NCI-H2196 (cell line): ENCODE data around the gene LRMDA.

Source experiments
- DNase-seq: peaks from one replicate; lab custom pipeline; 2025; ENCODE audit not compliant: unreplicated experiment; lab: John Stamatoyannopoulos, UW

Gene LRMDA

DNA sequence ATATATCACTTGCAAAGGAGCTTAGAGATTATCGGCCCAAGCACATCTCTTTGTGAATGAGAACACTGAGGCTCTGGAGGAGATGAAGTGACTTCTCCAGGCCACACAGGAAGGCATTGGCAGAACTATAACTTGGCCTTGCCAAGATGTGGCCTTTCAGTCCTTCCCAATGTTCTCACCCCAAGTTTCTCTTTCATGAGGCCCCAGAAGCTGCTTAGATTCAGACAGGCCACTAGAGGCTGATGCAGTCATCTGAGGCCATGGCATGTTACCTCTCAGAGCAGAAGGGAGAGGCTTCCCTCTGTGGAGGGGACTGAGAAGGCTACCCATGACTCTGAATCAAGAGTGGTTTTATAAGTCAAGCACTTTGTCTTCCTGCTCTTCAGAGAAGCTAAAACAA is 1003.7 kb downstream of the LRMDA start:
- DNase-seq, result no peak

DNA sequence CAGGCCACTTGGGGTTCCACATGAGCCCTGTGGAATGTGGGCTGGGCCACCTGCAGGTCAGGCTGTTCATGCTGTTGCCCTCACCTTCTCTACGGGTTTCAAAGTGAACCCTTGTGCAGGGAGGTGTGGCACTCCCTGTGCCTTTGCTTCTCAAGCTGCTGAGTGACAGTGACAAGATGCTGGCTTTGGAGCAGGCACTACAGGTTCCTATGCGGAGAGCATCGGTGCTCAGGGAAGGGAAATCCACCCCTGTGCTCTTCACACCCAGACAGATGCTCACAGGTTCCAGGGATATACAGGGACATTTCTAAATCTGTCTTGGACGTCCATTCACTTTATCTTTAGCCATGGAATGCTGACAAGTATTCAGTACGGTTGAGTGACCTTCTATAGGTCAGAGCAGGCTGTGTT is 1005.0 kb downstream of the LRMDA start:
- no peak for DNase-seq

DNA sequence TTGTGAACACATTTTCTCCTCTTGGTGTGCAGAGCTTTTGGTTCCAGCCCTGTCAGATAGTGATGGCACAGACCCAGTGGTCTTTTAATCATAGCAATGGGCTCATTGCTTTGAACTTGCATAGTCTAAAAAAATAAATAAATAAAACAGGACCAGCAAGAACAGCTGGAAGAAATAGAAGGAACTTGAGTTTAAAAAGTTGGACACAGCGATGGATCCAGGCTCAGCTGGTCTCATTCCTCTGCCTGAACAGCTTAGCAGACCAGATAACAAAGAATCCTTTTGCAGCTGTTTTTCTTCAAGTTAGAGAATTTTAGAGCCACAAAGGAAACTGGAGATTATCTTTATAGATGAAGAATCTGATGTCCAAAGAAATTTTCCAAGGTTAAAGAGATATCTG is 1005.6 kb downstream of the LRMDA start:
- DNase-seq, result no peak

DNA sequence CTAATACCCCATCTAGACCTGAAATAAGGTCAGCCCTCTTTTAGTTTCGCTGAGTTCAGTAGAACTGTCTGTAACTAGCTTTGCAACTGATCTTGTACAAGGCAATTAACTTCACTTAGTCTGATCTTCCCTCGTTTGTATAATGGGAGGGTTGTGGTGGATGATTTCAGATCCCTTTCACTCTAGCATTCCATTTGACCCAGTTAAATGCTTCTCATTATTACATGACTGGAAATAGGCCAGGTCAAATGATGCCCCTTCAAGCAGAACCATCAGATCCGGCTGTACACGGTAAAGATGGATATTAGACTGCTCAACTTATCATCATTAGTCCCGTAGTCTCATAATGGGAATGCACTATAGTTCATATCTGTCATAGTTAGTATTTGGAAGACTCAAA is 1009.0 kb downstream of the LRMDA start:
- no peak for DNase-seq

DNA sequence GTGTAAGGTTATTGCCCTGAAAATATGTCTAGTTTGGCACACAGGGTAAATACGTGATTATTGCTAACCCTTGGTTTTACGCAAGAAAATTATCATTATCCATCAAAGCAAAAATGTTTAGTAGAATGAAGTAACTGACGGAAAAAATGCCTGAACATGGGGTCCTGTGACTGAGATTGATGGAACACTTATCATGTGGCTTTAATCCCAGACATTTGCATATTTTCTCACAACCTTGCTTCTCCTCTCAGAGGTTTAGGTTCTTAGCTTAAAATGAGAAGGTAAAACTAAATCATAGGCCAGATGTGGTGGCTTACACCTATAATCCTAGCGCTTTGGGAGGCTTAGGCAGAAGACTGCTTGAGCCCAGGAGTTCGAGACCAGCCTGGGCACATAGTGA is 1010.7 kb downstream of the LRMDA start:
- DNase-seq, result no peak

DNA sequence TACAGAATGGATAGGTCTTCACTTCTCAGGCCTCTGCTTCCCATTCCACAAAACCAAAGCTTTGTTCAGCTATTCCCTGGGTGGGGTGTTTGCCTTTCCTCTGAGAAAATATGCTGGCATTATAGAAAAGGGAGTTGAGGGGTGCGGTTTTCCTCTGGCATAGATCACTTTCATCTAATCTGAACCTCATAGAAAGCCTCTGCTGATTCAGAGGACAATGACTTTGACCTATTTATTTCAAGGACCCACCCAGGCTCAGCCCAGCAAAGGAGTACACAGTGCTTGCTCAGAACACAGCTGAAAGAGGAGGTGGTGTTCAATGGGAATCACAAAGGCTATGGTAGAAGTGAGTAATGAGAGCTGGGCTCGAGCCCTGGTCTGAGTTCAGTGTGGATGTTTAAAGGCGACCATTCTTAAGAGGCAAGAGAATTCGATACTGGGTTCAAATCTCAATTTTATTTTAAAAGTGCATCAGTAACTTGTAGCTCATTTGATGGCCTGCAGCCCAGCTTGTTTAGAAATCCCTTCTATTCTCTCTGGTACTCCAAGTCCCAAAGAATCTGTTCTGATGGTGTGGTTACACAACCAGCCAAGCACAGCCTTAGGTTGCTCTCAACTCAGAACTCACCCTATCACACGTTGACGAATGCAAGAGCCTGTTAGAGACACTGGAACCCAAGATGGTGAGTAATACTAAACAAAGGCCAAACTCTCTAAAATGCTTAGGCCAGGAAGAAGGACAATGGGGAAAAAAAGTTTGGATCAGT is 1012.8 kb downstream of the LRMDA start:
- no peak for DNase-seq

DNA sequence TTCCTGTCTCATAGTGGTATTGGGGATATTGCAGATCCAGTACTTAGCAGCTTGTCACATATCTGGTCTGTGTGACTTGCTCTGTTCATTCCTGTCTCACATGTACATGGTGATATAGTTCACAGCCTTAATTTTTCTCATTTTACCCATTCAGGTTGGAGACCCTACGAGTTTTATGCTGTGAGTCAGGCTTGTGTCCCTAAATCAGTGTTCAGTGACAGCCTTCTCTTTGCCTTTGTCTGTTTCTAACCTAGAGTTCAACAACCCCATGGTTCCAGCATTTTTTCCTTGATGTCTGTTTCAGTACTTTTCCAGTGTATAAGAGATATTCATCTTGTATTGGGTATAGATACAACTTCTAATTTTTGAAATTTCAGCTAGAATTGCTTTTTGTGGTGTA is 1016.2 kb downstream of the LRMDA start:
- DNase-seq, result no peak

DNA sequence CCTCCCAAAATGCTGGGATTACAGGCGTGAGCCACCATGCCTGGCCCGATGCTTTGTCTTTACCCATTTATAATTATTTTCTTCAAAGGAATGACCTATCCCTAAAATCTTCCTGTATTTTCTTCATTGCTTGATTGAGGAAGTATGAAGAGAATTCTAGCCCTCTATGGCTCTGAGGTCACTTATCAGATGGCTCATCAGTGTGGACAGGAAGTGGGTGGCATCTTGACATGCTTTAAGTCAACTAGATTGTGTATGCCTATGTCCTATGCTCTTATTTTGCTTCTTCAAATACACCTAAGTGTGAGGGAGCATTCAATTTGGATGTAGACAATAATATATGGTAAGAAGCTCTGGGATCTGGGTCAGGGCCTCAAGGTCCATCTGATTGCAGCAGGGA is 1020.5 kb downstream of the LRMDA start:
- no peak for DNase-seq

DNA sequence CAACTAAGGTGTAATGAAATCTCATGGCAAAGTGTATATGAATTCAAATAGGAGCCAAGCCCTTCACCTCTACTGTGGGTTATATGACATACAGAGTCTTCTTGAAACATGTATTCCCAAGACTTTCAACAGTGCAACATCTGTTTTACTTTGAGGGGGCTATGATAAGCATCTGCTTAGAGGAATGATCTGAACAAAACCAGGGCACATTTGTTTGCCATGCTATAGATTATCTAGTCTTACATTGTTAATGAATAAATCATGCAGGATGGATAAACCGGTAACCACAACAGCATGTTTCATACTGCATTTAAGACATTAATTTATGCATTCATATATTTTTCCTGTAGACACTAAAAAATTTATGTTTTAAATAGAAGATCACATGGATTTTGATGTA is 1021.9 kb downstream of the LRMDA start:
- no peak for DNase-seq

DNA sequence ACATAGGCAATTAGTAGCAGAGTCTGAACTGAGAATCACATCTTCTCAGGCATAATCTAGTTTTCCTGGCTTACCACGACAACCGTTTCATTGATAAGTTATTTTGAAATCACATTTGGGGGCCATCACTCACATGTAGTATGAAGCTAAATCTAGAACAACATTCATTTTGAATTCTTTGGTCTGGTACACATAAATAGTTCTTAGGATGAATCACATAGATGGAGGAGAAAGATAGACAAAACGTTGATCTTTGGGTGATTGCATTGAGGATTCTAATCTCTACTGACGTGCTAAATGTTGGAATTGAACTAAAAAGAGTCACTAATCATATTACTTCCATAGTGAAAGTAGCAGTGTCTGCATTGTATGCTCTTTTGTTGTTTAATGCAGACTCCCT is 1022.6 kb downstream of the LRMDA start:
- no peak for DNase-seq

DNA sequence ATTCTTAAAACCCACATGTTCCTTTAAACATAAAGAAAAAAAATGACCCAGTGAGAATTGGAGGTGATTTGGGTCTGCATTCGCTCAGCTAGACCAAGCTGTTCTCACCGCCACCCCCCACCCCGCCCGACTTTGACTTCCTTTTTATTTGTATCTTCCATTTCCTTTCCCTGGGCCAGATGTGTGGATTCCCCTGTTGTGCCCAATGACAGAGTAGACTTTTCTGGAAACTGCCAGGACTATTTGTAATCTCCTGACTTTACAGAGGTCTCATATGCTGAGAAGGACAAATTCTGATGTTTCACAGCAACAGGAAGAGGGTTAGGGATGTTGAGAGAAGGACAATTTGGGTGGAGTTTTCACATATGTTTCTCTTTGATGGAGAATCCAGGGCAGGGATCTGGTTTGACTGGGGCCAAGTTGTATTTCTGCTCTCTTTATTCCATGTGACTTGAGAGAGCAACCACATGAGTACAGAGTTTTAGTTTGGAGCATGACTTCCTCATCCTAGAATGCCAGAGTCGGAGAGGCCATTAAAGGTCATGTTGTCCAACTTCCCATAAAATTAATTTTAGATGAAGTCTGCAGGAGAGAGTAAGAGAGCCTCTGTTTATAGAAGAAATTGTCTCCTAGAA is 1023.2 kb downstream of the LRMDA start:
- no peak for DNase-seq

DNA sequence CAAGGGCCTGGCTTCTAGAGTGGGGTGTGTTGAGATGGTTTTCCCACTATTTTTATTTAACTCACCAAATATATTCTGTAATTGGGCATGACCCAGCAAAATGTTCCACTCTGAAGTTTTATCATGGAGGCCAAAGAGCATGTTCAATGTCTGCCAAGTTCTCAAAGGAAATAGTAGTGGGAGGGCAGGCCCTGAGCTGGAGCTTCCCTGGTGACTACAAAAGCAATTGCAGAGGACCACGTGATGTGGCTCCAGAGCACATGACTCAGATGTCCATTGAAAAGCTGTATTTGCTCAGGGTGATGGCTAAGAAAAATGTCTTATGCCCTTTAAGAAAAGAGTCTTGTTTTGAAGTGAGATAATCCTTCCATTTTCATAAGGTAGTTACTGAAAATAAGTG is 1024.8 kb downstream of the LRMDA start:
- no peak for DNase-seq

DNA sequence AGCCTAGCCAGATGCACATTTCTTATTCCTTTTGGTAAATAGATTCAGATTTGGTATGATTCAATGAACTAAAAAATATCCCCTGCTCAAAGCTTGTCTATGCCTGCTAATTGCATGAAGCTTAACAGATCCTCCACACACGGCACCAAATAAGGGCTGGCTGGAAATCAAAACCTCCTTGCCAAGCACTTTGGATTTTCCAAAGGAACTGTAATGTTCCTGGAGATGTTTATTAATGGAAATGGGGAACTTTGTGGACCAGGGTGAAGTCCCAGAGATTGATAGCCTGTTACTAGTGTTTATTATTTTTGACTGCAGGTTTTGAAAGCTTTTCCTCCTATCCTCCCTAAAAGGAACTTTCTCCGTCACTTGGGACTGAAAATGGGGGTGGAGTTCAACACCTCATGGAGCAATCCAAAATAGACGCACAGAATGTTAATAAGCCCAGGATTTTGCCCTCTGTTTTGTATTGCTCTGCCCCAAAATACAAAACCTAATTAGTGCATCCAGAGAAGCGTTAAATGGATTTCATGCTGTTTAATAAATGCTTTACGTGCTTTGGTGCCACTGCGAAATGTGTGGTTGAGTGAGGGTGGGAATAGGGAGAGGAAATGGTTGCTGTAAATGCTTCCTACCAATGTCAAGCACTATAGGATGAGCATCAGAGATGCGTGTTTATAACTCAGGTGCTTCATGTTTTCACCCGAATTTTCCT is 1027.7 kb downstream of the LRMDA start:
- no peak for DNase-seq

DNA sequence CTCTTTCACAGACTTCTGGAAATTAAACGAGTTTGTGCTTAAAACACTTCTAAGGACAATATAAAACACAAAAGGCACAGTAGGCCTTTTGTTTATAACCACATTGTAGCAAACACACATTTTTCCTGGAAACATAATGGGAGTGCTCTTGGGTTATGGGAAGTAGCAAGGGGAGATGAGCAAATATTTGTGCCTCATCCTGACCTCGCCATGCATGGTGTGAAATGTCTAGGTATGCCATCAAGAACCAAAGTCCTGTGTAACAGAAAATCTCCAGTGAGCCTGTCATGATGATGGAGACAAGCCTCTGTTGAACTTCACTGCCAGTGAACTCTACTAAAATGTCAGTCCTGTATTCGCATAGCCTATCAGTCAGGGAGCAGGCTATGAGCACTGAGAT is 1029.6 kb downstream of the LRMDA start:
- no peak for DNase-seq

DNA sequence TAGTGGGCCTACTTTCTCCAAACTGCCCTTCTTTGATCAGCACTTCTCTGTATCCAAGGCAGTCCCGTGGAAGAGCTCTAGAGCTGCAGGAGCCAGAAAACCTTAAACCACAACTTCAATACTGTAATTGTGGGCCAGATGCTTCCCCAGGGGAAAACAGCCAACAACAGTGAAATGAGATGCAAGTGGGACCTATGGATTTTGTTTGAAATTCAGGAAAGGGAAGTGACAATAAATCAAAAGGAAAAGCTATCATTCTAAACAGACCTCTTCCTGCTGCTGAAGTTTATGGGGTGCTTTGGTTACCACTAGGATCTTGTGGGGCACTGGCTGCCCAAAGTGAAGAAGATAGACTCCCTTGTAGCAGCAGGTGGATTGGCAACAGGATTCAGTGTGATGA is 1031.7 kb downstream of the LRMDA start:
- DNase-seq, result no peak

DNA sequence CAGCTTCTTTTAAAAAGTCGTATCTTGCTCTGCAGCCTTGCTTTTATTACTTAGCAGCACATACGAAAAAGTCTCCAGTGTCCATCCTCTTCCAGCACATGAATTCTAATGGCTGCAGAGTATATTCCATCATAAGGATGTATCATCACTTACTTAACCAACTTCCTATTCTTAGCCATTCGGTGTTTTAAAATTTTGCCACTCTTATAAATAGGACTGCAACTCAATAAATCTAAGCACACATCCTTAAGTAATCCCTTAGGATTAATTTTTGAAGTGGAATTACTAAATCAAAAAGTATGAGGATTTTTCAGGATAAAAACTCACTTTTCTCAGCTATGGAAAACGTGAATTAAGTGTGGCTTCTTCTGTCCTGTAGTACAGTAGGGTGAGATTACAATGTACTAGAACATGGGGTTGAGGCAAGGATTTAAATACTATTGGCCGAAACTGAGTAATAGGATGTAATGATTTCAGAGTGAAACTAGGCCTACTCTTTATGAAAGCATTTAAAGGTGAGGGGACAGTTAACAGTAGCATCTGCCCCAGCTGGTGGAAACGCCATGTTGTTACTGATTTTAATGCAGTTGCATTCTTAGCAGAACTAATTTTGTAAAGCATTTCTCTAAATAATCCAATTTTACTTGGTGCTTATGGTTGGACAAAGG is 1035.5 kb downstream of the LRMDA start:
- DNase-seq, result no peak

DNA sequence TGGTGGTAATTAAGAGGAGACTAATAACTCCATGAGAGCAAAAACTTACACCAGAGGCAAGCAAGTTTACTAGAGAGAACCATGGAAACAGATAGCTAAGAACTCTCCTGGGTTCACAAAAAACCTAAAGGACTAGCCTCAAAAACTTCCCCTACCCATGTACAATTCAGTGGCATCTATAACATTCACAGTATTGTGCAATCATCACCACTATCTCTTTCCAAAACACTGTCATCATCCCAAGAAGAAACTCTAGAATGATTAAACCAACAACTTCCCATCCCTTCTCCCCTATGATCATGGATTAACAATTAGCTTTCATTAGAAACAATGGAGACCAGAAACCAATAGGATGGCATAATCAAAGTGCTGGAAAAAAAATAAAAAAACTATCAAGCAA is 1038.3 kb downstream of the LRMDA start:
- DNase-seq, result no peak

DNA sequence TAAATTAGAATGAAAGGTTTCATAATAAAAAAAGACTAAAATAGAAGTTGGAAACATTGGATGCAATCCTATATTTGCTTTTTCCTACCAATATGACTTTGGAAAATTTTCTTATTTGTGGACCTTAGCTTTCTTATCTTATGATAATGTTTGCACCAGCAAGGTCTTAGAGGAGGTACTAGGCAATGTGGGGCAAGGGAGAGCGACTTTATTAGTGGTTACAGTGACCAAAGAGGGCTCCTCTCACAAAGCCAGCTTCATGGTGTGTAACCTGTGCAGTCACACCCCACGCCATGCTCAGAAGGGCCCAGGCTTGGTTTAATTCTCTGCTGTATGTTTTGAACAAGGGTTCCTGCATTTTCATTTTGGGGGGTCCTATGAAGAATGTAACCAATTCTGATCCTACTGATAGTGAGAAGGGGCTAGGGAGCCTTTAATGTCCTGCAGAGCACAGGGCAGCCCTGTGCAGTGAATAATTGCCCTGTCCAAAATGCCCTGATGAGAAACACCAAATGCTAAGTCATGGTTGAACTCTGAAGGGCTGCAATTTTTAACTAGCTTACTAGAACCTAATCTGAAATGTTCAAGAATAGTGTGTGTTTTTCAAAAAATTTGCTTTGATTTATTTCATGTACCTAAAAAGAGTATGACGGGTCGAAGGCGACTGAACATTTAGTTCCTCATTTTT is 1047.8 kb downstream of the LRMDA start:
- no peak for DNase-seq

DNA sequence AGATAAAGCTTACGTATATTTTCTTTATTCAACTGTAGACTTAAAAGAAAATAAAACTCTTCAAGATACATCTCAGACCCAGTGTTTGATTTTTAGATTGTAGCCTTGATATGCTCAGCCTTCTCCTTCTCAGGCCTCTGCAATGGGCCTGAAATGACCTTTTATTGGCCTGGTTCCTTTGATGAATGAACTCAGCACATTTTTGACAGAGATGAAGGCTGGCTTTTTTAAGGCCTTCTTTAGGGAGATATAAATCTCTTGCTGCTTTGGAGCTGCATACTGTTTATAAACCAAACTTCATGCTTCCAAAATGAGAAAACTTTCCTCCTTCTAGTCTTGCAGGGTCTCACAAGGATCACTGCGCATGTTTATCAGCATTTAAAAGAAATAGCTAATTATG is 1049.8 kb downstream of the LRMDA start:
- no peak for DNase-seq

DNA sequence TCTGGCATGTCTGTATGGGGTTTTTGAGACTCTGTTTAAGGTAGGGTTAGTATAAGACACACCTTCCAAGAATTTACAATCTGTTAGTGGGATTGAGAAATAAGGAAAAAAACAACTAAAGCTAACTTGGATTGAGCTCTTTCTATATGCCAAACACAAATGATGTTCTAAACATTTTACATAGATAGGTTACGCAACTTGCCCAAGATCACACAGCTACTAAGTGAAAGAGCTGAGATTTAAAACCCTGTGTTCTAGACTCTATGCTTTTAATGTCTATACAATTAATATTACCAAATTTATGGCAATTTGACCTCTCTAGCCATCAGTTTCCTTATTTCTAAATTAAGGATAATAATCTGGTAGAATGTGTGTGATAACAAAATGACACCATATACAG is 1056.2 kb downstream of the LRMDA start:
- no peak for DNase-seq

DNA sequence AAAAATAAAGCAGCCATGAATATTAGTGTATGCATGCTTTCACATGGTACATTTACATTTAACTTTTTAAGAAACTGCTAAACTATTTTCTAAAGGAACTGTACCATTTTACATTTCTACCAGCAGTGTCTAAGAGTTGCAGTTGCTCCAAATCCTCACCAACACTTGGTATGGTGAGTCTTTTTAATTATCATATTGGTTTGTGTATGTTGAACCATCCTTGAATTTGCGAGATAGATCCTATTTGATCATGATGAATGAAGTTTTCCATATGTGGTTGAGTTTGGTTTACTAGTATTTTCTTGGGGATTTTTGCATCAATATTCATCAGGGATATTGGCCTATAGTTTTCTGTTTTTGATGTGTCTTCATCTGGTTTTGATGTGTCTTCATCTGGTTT is 1057.2 kb downstream of the LRMDA start:
- no peak for DNase-seq
